ENCODE measurements around the gene ACSF2. TPM values are rescaled to one million over a fixed set of nuclear protein-coding genes. Genes with fewer than 3 reads are reported as not detected.

ACSF2 gene
- total RNA-seq, 2 donors from 2014 or later = 49.0 to 111 TPM

DNA sequence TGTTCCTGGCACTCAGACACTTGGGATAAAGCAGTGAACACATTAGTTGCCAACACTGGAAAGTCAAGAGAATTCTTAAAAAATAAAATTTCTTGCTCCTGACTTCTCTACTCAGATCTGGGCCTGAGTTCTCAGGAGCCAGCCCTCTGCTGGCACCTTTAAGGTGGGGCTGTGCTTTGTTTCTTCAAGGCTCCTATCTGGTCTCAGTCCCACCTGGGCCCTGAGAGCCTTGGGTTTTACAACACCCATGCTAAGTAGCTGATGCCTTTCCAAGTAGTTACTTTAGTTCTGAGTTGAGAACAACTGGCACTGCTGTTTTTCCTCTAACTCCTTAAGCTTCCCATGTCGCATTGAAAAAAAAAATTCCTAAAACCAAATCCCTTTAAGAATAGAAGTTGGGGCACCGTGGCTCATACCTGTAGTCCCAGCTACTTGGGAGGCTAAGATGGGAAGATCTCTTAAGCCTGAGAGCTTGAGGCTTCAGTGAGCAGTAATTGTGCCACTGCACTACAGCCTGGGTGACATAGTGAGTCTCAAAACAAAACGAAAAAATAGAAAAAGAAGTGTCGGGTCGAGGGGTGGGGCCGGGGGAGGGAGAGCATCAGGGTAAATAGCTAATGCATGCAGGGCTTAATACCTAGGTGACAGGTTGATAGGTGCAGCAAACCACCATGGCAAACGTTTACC lies 26.1 kb downstream of the ACSF2 start:
- H3K36me3 ChIP-seq = no peaks in the 10 kb centered on the region
- H3K27me3 ChIP-seq (replicated peaks; ENCODE audit: insufficient read depth) = no peaks in the 10 kb centered on the region
- no peak for TF ChIP-seq POLR2AphosphoS5 (IDR thresholded peaks at IDR 0.05)
- TF ChIP-seq POLR2A (IDR thresholded peaks at IDR 0.05) = no peak
- TF ChIP-seq, protein P1, sequence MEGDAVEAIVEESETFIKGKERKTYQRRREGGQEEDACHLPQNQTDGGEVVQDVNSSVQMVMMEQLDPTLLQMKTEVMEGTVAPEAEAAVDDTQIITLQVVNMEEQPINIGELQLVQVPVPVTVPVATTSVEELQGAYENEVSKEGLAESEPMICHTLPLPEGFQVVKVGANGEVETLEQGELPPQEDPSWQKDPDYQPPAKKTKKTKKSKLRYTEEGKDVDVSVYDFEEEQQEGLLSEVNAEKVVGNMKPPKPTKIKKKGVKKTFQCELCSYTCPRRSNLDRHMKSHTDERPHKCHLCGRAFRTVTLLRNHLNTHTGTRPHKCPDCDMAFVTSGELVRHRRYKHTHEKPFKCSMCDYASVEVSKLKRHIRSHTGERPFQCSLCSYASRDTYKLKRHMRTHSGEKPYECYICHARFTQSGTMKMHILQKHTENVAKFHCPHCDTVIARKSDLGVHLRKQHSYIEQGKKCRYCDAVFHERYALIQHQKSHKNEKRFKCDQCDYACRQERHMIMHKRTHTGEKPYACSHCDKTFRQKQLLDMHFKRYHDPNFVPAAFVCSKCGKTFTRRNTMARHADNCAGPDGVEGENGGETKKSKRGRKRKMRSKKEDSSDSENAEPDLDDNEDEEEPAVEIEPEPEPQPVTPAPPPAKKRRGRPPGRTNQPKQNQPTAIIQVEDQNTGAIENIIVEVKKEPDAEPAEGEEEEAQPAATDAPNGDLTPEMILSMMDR (IDR thresholded peaks at IDR 0.05) = no peak
- H3K4me1 ChIP-seq (replicated peaks) = no peaks in the 10 kb centered on the region
- H3K9me3 ChIP-seq = no peaks in the 10 kb centered on the region
- DNase-seq (ENCODE audit: low spot score) = no peak
- intact Hi-C loops (cut with DNase I) = no loop called here
- WGBS = 56% methylated on average over 7 of the region's 7 CpGs
- no peak overlapping the region for H3K27ac ChIP-seq
- H3K4me3 ChIP-seq = no peak overlapping the region

GRCh38 chr17:50452630-50453300 lies 26.7 kb downstream of the ACSF2 start:
- TF ChIP-seq POLR2A (IDR thresholded peaks at IDR 0.05) (no peak), POLR2AphosphoS5 (IDR thresholded peaks at IDR 0.05) (peak; percentile 46)
- TF ChIP-seq, protein P1 (IDR thresholded peaks at IDR 0.05) = no peak
- no peaks in the 10 kb centered on the region for H3K36me3 ChIP-seq
- H3K4me3 ChIP-seq = no peak overlapping the region
- intact Hi-C loops (cut with DNase I) = no loop called here
- no peaks in the 10 kb centered on the region for H3K9me3 ChIP-seq
- H3K4me1 ChIP-seq (replicated peaks) = no peaks in the 10 kb centered on the region
- no peak overlapping the region for H3K27ac ChIP-seq
- WGBS = 80% methylated on average over 10 of the region's 10 CpGs
- H3K27me3 ChIP-seq (replicated peaks; ENCODE audit: insufficient read depth) = no peaks in the 10 kb centered on the region
- no peak for DNase-seq (ENCODE audit: low spot score)

DNA sequence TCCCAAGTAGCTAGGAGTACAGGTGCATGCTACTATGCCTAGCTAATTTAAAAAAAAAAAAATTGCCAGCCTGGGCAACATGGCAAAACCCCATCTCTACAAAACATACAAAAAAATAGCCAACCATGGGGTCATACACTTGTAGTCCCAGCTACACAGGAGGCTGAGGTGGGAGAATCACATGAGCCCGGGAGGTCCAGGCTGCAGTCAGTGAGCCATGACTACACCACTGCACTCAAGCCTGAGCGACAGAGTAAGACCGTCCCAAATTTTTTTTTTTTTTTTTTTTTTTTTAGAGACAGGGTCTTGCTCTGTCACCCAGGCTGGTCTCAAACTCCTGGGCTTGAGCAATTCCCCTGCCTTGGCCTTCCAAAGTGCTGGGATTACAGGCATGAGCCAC lies 27.9 kb downstream of the ACSF2 start:
- no peak overlapping the region for H3K27ac ChIP-seq
- no peak for DNase-seq (ENCODE audit: low spot score)
- no peak overlapping the region for H3K4me3 ChIP-seq
- no peaks in the 10 kb centered on the region for H3K36me3 ChIP-seq
- H3K27me3 ChIP-seq (replicated peaks; ENCODE audit: insufficient read depth) = no peaks in the 10 kb centered on the region
- TF ChIP-seq POLR2A (IDR thresholded peaks at IDR 0.05) = no peak
- no peak for TF ChIP-seq POLR2AphosphoS5 (IDR thresholded peaks at IDR 0.05)
- WGBS = 88% methylated on average over 3 of the region's 3 CpGs
- H3K4me1 ChIP-seq (replicated peaks) = no peaks in the 10 kb centered on the region
- intact Hi-C loops (cut with DNase I) = no loop called here
- H3K9me3 ChIP-seq = no peaks in the 10 kb centered on the region

GRCh38 chr17:50457621-50458020 lies 31.6 kb downstream of the ACSF2 start:
- Histone ChIP-seq H3K4me3 (no peak overlapping the region), H3K27ac (no peak overlapping the region), H3K27me3 (replicated peaks; ENCODE audit: insufficient read depth) (no peaks in the 10 kb centered on the region), H3K9me3 (no peaks in the 10 kb centered on the region), H3K36me3 (no peaks in the 10 kb centered on the region), H3K4me1 (replicated peaks) (no peaks in the 10 kb centered on the region)
- TF ChIP-seq, protein P1 (IDR thresholded peaks at IDR 0.05) = no peak
- TF ChIP-seq POLR2A (IDR thresholded peaks at IDR 0.05) (no peak), POLR2AphosphoS5 (IDR thresholded peaks at IDR 0.05) (no peak)
- 100% methylated on average over 4 of the region's 4 CpGs for WGBS
- no peak for DNase-seq (ENCODE audit: low spot score)
- intact Hi-C loops (cut with DNase I) = no loop called here

GRCh38 chr17:50458270-50458669 lies 32.3 kb downstream of the ACSF2 start:
- no peaks in the 10 kb centered on the region for H3K4me1 ChIP-seq (replicated peaks)
- no peak overlapping the region for H3K4me3 ChIP-seq
- H3K27me3 ChIP-seq (replicated peaks; ENCODE audit: insufficient read depth) = no peaks in the 10 kb centered on the region
- peak overlapping the region in 1 of 2 donors; percentile 51 for H3K27ac ChIP-seq
- WGBS = 79% methylated on average over 3 of the region's 3 CpGs
- no peaks in the 10 kb centered on the region for H3K36me3 ChIP-seq
- no peak for DNase-seq (ENCODE audit: low spot score)
- intact Hi-C loops (cut with DNase I) = no loop called here
- H3K9me3 ChIP-seq = no peaks in the 10 kb centered on the region
- TF ChIP-seq, protein P1 (IDR thresholded peaks at IDR 0.05) = no peak
- no peak for TF ChIP-seq POLR2AphosphoS5 (IDR thresholded peaks at IDR 0.05)
- no peak for TF ChIP-seq POLR2A (IDR thresholded peaks at IDR 0.05)
